Liver (tissue), 9 donors: ENCODE measurements around the gene ITIH1. TPM values are rescaled to one million over a fixed set of nuclear protein-coding genes. Genes with fewer than 3 reads are reported as not detected.
A peak's percentile ranks its signal among the peaks of the same experiment; 100 is the strongest.
"Not testable (repeated sequence)": the region's sequence is repeated elsewhere in the genome, so short reads cannot be mapped to it uniquely, and the experiment has no call there.

Experiments
- DNase-seq: peaks from one replicate; pipeline ENCODE4 v3.0.0-alpha.2; 2017; ENCODE audit warnings: low spot score
- H3K27ac ChIP-seq, 2 donors: one replicate each; pipeline ENCODE4 v1.7.0; 2013; ENCODE audit warnings: inconsistent platforms in 2 of 2, low read length in 2 of 2, control low read depth in 1 of 2, low read depth in 1 of 2, mild to moderate bottlenecking in 1 of 2
- H3K27me3 ChIP-seq, 4 donors: one replicate each; pipeline versions ENCODE4 v1.6.1 to v1.7.0; 2013; ENCODE audit warnings: low read length in 3 of 4, inconsistent platforms in 1 of 4, mild to moderate bottlenecking in 1 of 4, moderate library complexity in 1 of 4; ENCODE audit not compliant: control insufficient read depth in 4 of 4, insufficient read depth in 4 of 4
- H3K36me3 ChIP-seq, 4 donors: one replicate each; pipeline versions ENCODE4 v1.6.1 to v1.7.0; 2013; ENCODE audit warnings: low read length in 3 of 4, mild to moderate bottlenecking in 3 of 4, low read depth in 1 of 4, moderate library complexity in 1 of 4; ENCODE audit not compliant: control insufficient read depth in 4 of 4, insufficient read depth in 3 of 4
- H3K4me1 ChIP-seq, 4 donors: one replicate each; pipeline versions ENCODE4 v1.6.1 to v1.7.0; 2013; ENCODE audit warnings: low read length in 3 of 4, mild to moderate bottlenecking in 3 of 4, moderate library complexity in 1 of 4; ENCODE audit not compliant: control insufficient read depth in 4 of 4, insufficient read depth in 4 of 4
- H3K4me3 ChIP-seq, 3 donors: one replicate each; pipeline versions ENCODE4 v1.6.1 to v1.7.0; 2013; ENCODE audit warnings: low read length in 3 of 3, control low read depth in 1 of 3, low read depth in 1 of 3, mild to moderate bottlenecking in 1 of 3
- H3K9ac ChIP-seq, 2 donors: one replicate each; pipeline ENCODE4 v1.7.0; 2013; ENCODE audit warnings: low read length in 2 of 2, mild to moderate bottlenecking in 2 of 2, moderate library complexity in 2 of 2, control low read depth in 1 of 2, low read depth in 1 of 2
- H3K9me3 ChIP-seq, 4 donors: one replicate each; pipeline versions ENCODE4 v1.6.1 to v1.7.0; 2013; ENCODE audit warnings: low read length in 3 of 4; ENCODE audit not compliant: control insufficient read depth in 4 of 4
- ATF3 ChIP-seq: IDR thresholded peaks from 2 replicates; pipeline ENCODE4 v1.6.1; 2016; ENCODE audit warnings: antibody characterized with exemption
- CTCF ChIP-seq: fragments of 150-350 bp; IDR thresholded peaks from 2 replicates; pipeline ENCODE4 v1.5.1; 2017; ENCODE audit warnings: improper control_type of control experiment, low read depth, low read length; ENCODE audit not compliant: missing input control
- EGR1 ChIP-seq, 2 donors: IDR thresholded peaks; 2 replicates each; pipeline ENCODE4 v1.6.1; 2016 to 2018; ENCODE audit warnings: antibody characterized with exemption in 2 of 2, low read depth in 2 of 2
- FOXA1 ChIP-seq: IDR thresholded peaks from 2 replicates; pipeline ENCODE4 v1.6.1; 2016; ENCODE audit warnings: antibody characterized with exemption
- FOXA2 ChIP-seq: IDR thresholded peaks from 2 replicates; pipeline ENCODE4 v1.6.1; 2016; ENCODE audit warnings: antibody characterized with exemption
- HNF4A ChIP-seq, 2 donors: conservative IDR thresholded peaks; 2 replicates each; pipeline ENCODE4 v1.6.1; 2016; ENCODE audit warnings: antibody characterized with exemption in 2 of 2, mild to moderate bottlenecking in 2 of 2
- MAX ChIP-seq: IDR thresholded peaks from 2 replicates; pipeline ENCODE4 v1.6.1; 2016; ENCODE audit warnings: antibody characterized with exemption
- REST ChIP-seq: IDR thresholded peaks from 2 replicates; pipeline ENCODE4 v1.6.1; 2016; ENCODE audit warnings: antibody characterized with exemption, mild to moderate bottlenecking
- RXRA ChIP-seq, 2 donors: IDR thresholded peaks; 2 replicates each; pipeline ENCODE4 v1.6.1; 2017 to 2018; ENCODE audit warnings: antibody characterized with exemption in 2 of 2, mild to moderate bottlenecking in 1 of 2
- SP1 ChIP-seq: IDR thresholded peaks from 2 replicates; pipeline ENCODE4 v1.6.1; 2018; ENCODE audit warnings: antibody characterized with exemption, mild to moderate bottlenecking
- TAF1 ChIP-seq: conservative IDR thresholded peaks from 2 replicates; pipeline ENCODE4 v1.6.1; 2016; ENCODE audit warnings: antibody characterized with exemption, mild to moderate bottlenecking
- YY1 ChIP-seq: IDR thresholded peaks from 2 replicates; pipeline ENCODE4 v1.6.1; 2016; ENCODE audit warnings: antibody characterized with exemption, mild to moderate bottlenecking
- ZBTB33 ChIP-seq: IDR thresholded peaks from 2 replicates; pipeline ENCODE4 v1.6.1; 2016; ENCODE audit warnings: antibody characterized with exemption
- WGBS: extraction: QIAGEN DNeasy Blood & Tissue Kit; methylation state at CpG from one replicate; pipeline ENCODE4 v1.1.7; 2013; 5-methylcytosine and 5-hydroxymethylcytosine counted together
- polyA plus RNA-seq, 2 donors: library from polyadenylated mRNA; stranded (reverse) in 1 of 2; unstranded in 1 of 2; fragments of 200-250 nt in 1 of 2; fragments of >200 nt in 1 of 2; fragmentation: Nextera tagmentation in 1 of 2; extraction: Ambion mirVana in 1 of 2; gene quantifications; one replicate each; pipeline versions ENCODE4 v1.2.1 to v1.2.3, GENCODE V29; 2013 to 2015
- total RNA-seq, 2 donors: library from RNA; depleted of rRNA; stranded (reverse); fragments of >200 nt; gene quantifications; one replicate each; pipeline ENCODE4 v1.2.3, GENCODE V29; 2014
- donor health status: healthy.
- donor health status: healthy.
- donor health status: healthy.
- donor health status: healthy.
- donor health status: healthy.

Gene ITIH1
- 1,000 to 10,000 TPM; 1,022 to 1,400 TPM for total RNA-seq
- 1,000 to 10,000 TPM; 1,193 to 1,291 TPM for polyA plus RNA-seq

GRCh38 chr3:52777127-52777958 lies at the start of gene ITIH1:
ITIH1 (plus strand) TSS chr3:52777599; CDS start chr3:52777616, 17 bp downstream.
- TF ChIP-seq SP1: peak; percentile 29
- TF ChIP-seq MAX: no peak
- TF ChIP-seq RXRA (IDR thresholded peaks at IDR 0.05): peak; percentile 61 to 66
- peak; percentile 46 for TF ChIP-seq TAF1
- TF ChIP-seq CTCF: no peak
- TF ChIP-seq FOXA2: peak; percentile 78
- peak; percentile 66 for TF ChIP-seq REST
- TF ChIP-seq YY1: peak; percentile 73
- no peak for TF ChIP-seq EGR1 (IDR thresholded peaks at IDR 0.05; ENCODE audit: low read depth in 2 of 2)
- peak; percentile 61 for TF ChIP-seq FOXA1
- TF ChIP-seq HNF4A (conservative IDR thresholded peaks at IDR 0.05): peak; percentile 20 to 48
- Histone ChIP-seq H3K9ac (peak within 1 kb of the TSS; percentile 76 to 97), H3K4me1 (peaks cover 11 to 80% (median 63%) of the 10 kb centered on the region in 4 donors), H3K4me3 (peak within 1 kb of the TSS; percentile 49 to 86 (median 73)), H3K36me3 (peaks cover 2 to 16% (median 8%) of the 10 kb centered on the region in 4 donors), H3K9me3 (no peaks in the 10 kb centered on the region), H3K27ac (peak within 1 kb of the TSS; percentile 92 to 99), H3K27me3 (no peaks in the 10 kb centered on the region)
- peak; percentile 39 for DNase-seq
- WGBS: 37% methylated on average over 12 of the region's 12 CpGs

GRCh38 chr3:52728753-52729152 lies 48.6 kb upstream of the ITIH1 start:
- not testable (repeated sequence) for DNase-seq, H3K9ac ChIP-seq, H3K4me3 ChIP-seq, H3K27me3 ChIP-seq, H3K27ac ChIP-seq, H3K9me3 ChIP-seq, H3K4me1 ChIP-seq
- 35% methylated on average over 3 of the region's 3 CpGs for WGBS
- peak in 1 of 2 donors; percentile 29 for TF ChIP-seq HNF4A (conservative IDR thresholded peaks at IDR 0.05)
- peaks cover 8 to 20% (median 19%) of the 10 kb centered on the region in 4 donors for H3K36me3 ChIP-seq

GRCh38 chr3:52730681-52731080 lies 46.7 kb upstream of the ITIH1 start:
- Histone ChIP-seq H3K4me1 (no peaks in the 10 kb centered on the region), H3K27me3 (no peaks in the 10 kb centered on the region), H3K9ac (no peak overlapping the region), H3K27ac (no peak overlapping the region), H3K4me3 (no peak overlapping the region), H3K36me3 (peaks cover 13 to 31% (median 29%) of the 10 kb centered on the region in 4 donors), H3K9me3 (peaks cover 0 to 5% (median 3%) of the 10 kb centered on the region in 4 donors)
- TF ChIP-seq CTCF (no peak), ATF3 (no peak), FOXA1 (no peak), ZBTB33 (no peak)
- DNase-seq: no peak
